Islet of Langerhans (tissue), 1 donor: ENCODE results near the gene SOST.
A peak's percentile ranks its signal among the peaks of the same experiment; 100 is the strongest.

Experiments used
- FAIRE-seq: peaks from one replicate; lab custom pipeline; 2011; peaks lifted over from hg19 to GRCh38; lab: Jason Lieb, UNC

SOST gene

DNA sequence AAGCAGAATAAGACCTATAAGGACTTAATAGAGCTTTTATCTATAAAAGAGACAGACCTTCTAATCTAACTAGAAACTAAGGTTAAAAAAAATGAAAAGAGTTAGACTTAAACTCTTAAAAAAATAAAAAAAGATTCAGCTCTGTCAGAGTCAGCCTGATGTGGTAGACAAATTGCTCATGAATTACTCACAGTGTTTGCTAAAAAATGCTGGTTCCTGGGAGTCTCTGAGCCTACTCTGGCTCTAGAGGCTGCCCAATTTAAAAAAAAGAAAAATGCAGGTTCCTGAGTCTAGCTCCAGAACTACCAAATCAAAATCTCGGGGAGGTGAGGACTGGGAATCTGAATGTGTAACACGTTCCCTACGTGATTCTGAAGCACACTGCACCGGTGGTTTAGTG, 18.1 kb downstream of the SOST start:
- FAIRE-seq, result no peak

GRCh38 chr17:43737722-43738121, 20.9 kb downstream of the SOST start:
- FAIRE-seq, result no peak

DNA sequence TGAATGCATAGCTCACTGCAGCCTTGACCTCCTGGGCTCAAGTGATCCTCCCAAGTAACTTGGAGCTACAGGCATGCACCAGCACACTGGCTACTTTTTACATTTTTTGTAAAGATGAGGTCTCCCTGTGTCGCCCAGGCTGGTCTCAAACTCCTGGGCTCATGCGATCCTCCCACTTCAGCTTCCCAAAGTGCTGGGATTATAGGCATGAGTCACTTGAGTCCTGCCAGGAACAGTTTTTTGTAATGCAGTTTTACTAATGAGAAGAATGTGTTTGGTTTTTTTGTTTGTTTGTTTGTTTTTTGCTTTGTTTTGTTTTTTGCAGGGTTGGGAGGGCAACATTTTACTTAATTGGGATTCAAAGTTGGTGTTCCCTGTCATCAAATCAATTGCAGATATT, 22.2 kb downstream of the SOST start:
- no peak for FAIRE-seq

- FAIRE-seq, result no peak
Measured at GRCh38 chr17:43734376-43734775, 24.2 kb downstream of the SOST start.

DNA sequence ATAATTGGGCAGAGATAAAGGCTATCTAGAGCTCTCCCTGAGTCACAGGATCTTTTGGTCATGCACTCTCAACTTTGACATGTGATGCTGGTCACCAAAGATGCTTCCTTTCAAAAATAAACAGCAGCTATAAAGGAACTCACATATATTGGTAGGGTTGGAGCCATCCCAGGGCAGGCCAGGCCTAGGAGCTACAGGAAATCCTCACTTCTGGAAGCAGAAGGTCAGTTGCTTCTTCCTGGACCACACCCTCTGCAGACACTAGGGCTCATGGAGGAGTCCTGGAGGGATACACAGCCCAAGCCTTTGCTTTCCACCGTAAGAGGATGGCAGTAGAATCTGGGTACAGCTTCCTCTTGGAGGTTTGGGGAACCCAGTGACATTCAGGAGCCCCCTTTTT, 24.6 kb downstream of the SOST start:
- no peak for FAIRE-seq

DNA sequence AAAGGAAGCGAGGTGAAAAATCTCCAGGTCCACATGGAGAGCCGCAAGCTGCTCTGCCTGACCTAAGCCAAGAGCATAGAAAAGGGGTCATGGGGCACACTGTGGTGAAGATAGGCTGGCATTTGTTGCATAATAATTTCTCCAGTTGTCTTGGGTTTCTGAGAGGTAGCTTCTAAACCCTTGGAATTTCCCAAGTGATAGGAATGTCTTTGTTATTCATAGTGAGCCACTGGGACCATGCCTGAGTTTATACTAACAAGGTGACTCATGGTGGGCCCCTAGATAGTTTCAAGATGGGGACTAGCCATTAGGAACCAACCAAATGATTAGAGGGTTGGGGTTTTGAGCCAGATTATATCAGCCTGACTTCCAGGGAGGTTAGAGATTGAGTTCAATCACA, 25.6 kb downstream of the SOST start:
- FAIRE-seq, result no peak

- no peak for FAIRE-seq
Measured at GRCh38 chr17:43728081-43728480, 30.5 kb downstream of the SOST start.

DNA sequence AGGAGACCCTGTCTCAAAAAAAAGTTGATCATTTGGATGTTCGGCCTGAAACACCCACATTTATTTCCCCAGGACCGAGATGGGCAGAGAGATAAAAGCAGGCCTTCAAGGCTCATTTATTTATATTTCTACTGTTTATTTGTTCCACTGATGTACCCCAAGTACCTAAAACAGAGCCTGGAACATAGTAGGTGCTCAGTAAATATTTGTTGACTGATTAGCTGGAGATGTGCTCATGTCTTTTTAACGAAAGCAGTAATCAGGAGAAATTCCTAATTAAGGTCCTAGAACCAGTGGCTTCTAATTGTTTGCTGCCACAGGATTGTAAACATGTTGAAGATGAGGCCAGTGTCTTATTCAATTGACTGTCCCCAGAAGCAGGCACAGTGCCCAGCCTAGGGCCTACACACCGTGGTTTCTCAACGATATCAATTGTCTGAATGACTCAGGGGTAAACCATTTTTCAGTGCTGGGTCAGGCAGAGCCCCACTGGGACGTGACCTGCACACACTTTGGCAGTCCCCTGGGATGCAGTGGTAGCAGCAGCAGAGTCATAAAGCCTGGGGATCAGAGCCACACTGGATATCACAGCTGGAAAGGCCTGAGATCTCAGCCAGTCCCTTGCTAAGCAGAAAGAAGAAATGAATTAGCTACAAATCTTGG, 34.8 kb downstream of the SOST start:
- no peak for FAIRE-seq

- no peak for FAIRE-seq
Measured at GRCh38 chr17:43722870-43723665, 35.5 kb downstream of the SOST start.

DNA sequence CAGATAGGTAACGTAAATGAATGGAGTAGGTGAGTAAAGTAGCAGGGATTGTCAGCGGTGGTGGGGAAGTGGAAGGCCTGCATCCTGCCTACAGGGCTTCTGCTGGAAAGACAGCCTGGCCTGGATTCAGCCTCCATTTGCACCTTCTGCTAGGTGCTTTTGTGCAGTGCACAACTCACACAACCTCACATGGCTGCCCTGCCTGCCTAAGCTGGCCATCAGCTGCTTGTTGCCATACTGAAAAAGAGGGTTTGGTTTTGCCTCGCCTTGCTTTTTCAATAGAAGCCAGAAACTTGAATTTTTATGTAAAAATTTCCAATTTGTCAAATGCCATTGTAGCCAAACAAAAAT, 36.3 kb downstream of the SOST start:
- no peak for FAIRE-seq

DNA sequence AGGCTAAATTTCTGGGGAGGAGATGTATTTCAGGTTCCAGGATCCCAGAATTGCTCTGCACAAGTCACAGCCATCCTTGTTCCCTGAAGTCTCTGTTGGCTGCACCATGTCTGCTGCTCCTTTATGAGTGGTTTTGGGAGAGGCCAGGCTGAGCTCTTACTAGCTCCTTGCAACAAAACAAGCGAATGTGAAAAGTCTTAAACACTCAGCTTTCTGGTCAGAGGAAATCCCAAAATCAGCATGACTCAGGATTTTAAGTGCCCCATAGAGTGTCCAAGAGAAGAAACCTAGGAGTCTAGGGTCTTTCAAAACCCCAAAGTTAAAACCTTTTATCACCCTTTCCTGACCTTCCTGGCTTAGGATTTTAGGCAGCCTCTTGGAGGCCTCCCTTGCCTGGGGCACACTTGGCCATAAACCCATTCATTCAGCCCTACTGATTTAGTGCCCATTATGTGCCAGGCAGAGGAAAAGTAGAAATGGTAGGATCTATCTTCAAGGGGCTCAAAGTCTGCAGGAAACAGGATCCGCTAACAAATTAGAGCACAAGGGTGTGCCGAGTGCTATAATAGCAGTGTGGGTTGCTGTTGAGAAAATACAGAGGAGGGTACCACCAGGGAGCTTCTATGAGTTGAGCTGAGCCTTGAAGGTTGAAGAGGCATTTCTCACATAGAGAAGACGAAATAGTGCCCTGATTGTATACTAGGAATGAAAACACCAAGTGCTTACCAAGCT, 36.9 kb downstream of the SOST start:
- FAIRE-seq, result no peak

- FAIRE-seq, result no peak
Measured at GRCh38 chr17:43720311-43721060, 38.1 kb downstream of the SOST start.

- FAIRE-seq, result no peak
Measured at GRCh38 chr17:43719578-43719977, 39.0 kb downstream of the SOST start.

GRCh38 chr17:43718544-43718943, 40.0 kb downstream of the SOST start:
- peak; percentile 69 for FAIRE-seq

GRCh38 chr17:43717913-43718312, 40.7 kb downstream of the SOST start:
- no peak for FAIRE-seq

GRCh38 chr17:43714465-43715149, 44.0 kb downstream of the SOST start:
- no peak for FAIRE-seq

GRCh38 chr17:43713494-43714162, 45.0 kb downstream of the SOST start:
- FAIRE-seq, result no peak

DNA sequence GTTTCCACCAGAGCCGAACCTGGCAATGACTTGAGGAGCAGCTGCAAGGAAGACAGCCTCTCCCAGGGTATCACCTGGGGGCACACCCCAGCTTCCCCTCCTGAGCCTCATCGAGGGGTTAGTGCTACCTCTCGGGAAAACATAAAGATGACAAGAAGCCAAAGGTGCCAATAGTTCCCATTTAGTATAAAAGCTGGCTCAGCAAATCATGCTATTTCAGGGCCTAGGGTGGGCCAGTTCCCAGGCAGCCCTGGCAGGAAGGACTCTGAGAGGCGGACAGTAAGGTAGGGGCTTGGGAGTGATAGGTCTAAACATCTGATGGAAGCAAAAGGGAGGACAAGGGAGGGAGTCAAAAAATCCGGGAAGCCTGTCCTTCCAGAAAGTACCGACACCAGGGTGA, 46.2 kb downstream of the SOST start:
- FAIRE-seq, result no peak

DNA sequence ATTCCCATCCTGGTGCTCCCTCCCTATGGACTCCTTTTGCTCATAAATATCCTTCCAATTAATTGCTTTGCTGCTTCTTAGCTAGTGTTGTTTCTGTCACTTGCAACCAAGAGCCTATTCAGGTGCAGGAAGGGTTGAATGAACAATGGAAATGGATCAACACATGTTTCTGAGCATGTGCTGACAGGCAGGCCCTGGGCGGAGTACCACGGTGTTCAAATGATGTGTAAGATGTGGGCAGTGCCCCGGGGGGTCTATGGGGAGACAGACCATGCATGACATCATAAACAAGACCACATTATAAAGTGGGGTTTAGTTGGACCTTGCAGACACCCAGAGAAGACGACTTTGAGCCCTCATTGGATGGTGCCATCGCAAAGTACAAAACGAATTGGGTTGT, 48.5 kb downstream of the SOST start:
- no peak for FAIRE-seq

DNA sequence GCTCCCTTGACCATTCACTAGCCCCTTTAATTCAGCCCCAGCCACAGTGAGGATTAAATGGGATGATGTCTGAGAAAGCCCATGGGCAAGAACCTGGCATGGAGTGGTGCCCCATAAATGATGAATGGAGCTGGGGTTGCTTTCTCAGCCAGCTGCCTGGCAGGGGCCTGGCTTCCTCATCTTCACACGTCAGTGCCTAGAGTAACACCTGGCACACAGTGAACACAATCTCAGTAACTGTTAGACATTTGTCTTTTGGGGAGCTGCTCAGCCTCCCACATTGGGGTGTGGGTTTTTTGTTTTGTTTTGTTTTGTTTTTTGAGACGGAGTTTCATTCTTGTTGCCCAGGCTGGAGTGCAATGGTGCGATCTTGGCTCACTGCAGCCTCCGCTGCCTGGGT, 49.4 kb downstream of the SOST start:
- no peak for FAIRE-seq

- FAIRE-seq, result no peak
Measured at GRCh38 chr17:43707184-43707583, 51.4 kb downstream of the SOST start.

GRCh38 chr17:43706235-43706634, 52.4 kb downstream of the SOST start:
- no peak for FAIRE-seq
